DND-41 (cell line): ENCODE data around the gene SUN5.
A peak's percentile ranks its signal among the peaks of the same experiment; 100 is the strongest.
"Not testable (repeated sequence)": the region's sequence is repeated elsewhere in the genome, so short reads cannot be mapped to it uniquely, and the experiment has no call there.

Experiments
- ATAC-seq: fragments of 200-7000 bp; cut with Tn5 transposase; 3 replicates; pipeline ENCODE4 v1.9.1; 2021; ENCODE audit warnings: low read depth; ENCODE audit not compliant: insufficient read depth
- DNase-seq: peaks from one replicate; pipeline ENCODE4 v3.0.0-alpha.2; 2020
- H2AFZ ChIP-seq: 2 replicates; pipeline ENCODE4 v1.6.0; 2012; ENCODE audit warnings: low read depth, low read length
- H3K27ac ChIP-seq: 2 replicates; pipeline ENCODE4 v1.5.1; 2012; ENCODE audit warnings: low read length, inconsistent platforms
- H3K27me3 ChIP-seq: fragments of 200-600 bp; sonication (generic); 2 replicates; pipeline ENCODE4 v1.6.0; 2012; ENCODE audit warnings: low read length, mild to moderate bottlenecking, inconsistent platforms; ENCODE audit not compliant: insufficient read depth, poor library complexity
- H3K36me3 ChIP-seq: 2 replicates; pipeline ENCODE4 v1.5.1; 2012; ENCODE audit warnings: low read length, inconsistent platforms; ENCODE audit not compliant: insufficient read depth
- H3K4me1 ChIP-seq: 2 replicates; pipeline ENCODE4 v1.5.1; 2012; ENCODE audit warnings: mild to moderate bottlenecking, low read length; ENCODE audit not compliant: insufficient read depth
- H3K4me2 ChIP-seq: 2 replicates; pipeline ENCODE4 v1.6.0; 2012; ENCODE audit warnings: mild to moderate bottlenecking, moderate library complexity, low read length, inconsistent platforms; ENCODE audit not compliant: insufficient read depth
- H3K4me3 ChIP-seq, 2 experiments: fragments of 200-600 bp in 1 of 2; shearing (Covaris generic) in 1 of 2; 2 replicates each; pipeline ENCODE4 v1.5.1; 2012 to 2016; ENCODE audit warnings: inconsistent platforms in 2 of 2, low read length in 2 of 2, mild to moderate bottlenecking in 2 of 2, low read depth in 1 of 2, moderate library complexity in 1 of 2
- H3K79me2 ChIP-seq: 2 replicates; pipeline ENCODE4 v1.6.0; 2012; ENCODE audit warnings: low read length, inconsistent platforms; ENCODE audit not compliant: insufficient read depth
- H3K9ac ChIP-seq: 2 replicates; pipeline ENCODE4 v1.6.0; 2012; ENCODE audit warnings: low read depth, mild to moderate bottlenecking, inconsistent platforms, low read length, moderate library complexity
- H3K9me3 ChIP-seq: 2 replicates; pipeline ENCODE4 v1.5.1; 2012; ENCODE audit warnings: low read length, moderate library complexity, mild to moderate bottlenecking, inconsistent platforms; ENCODE audit not compliant: insufficient read depth, severe bottlenecking
- H4K20me1 ChIP-seq: 2 replicates; pipeline ENCODE4 v1.6.0; 2012; ENCODE audit warnings: low read length; ENCODE audit not compliant: insufficient read depth
- CTCF ChIP-seq: IDR thresholded peaks from 2 replicates; pipeline ENCODE4 v1.5.1; 2012; ENCODE audit warnings: borderline replicate concordance, low read length, moderate library complexity, mild to moderate bottlenecking; ENCODE audit not compliant: poor library complexity, severe bottlenecking; ENCODE audit errors: extremely low read depth
- EZH2 ChIP-seq: IDR thresholded peaks from 3 replicates; pipeline ENCODE4 v1.6.1; 2012; ENCODE audit warnings: borderline replicate concordance, low read depth, mild to moderate bottlenecking, moderate library complexity, low read length, inconsistent platforms; ENCODE audit not compliant: severe bottlenecking

SUN5 gene

GRCh38 chr20:32976746-32977145, 27.5 kb downstream of the SUN5 start:
- Histone ChIP-seq H3K36me3 (no peaks in the 10 kb centered on the region), H3K4me3 (0 out of 4 replicates have a peak overlapping the region, but pooled peaks of 1 of the 2 experiments have one; percentile 3), H3K4me2 (no peak overlapping the region; the same call in 1 of the 2 replicates), H4K20me1 (no peaks in the 10 kb centered on the region), H2AFZ (peak overlapping the region; percentile 41), H3K27ac (peak overlapping the region; percentile 90), H3K27me3 (no peaks in the 10 kb centered on the region), H3K9me3 (peaks cover 12% of the 10 kb centered on the region), H3K9ac (peak overlapping the region; percentile 30; the same call in 1 of the 2 replicates), H3K79me2 (no peaks in the 10 kb centered on the region), H3K4me1 (peaks cover 52% of the 10 kb centered on the region)
- ATAC-seq (peak; percentile 39), DNase-seq (peak; percentile 85)
- TF ChIP-seq CTCF (no peak), EZH2 (no peak)

- Histone ChIP-seq H3K9ac (peak overlapping the region; percentile 11; the same call in 1 of the 2 replicates), H4K20me1 (no peaks in the 10 kb centered on the region), H3K79me2 (no peaks in the 10 kb centered on the region), H3K4me3 (peak overlapping the region in 1 of 2 experiments; percentile 21; a peak in 2 of 4 replicates), H3K4me2 (no peak overlapping the region), H3K27me3 (no peaks in the 10 kb centered on the region), H3K9me3 (peaks cover 12% of the 10 kb centered on the region), H3K36me3 (no peaks in the 10 kb centered on the region), H3K4me1 (peaks cover 59% of the 10 kb centered on the region), H2AFZ (no peak overlapping the region), H3K27ac (peak overlapping the region; percentile 90)
- DNase-seq (peak; percentile 2), ATAC-seq (no peak)
- no peak for TF ChIP-seq CTCF
These were observed 28.2 kb downstream of the SUN5 start for GRCh38 chr20:32975698-32976674.

GRCh38 chr20:32975121-32975520, 29.1 kb downstream of the SUN5 start:
- H3K4me1 ChIP-seq, result peaks cover 68% of the 10 kb centered on the region
- not testable (repeated sequence) for ATAC-seq, H3K27me3 ChIP-seq, H3K36me3 ChIP-seq, H3K4me3 ChIP-seq, H3K4me2 ChIP-seq, H4K20me1 ChIP-seq, H2AFZ ChIP-seq, H3K9ac ChIP-seq, H3K79me2 ChIP-seq
- peak; percentile 3 for DNase-seq
- peak overlapping the region; percentile 16; the same call in 1 of the 2 replicates for H3K27ac ChIP-seq
- peaks cover 12% of the 10 kb centered on the region for H3K9me3 ChIP-seq

- peak; percentile 7 for DNase-seq
- Histone ChIP-seq H3K4me1 (peaks cover 75% of the 10 kb centered on the region), H3K27ac (peak overlapping the region; percentile 83), H3K9me3 (peaks cover 12% of the 10 kb centered on the region)
- not testable (repeated sequence) for H4K20me1 ChIP-seq, H3K4me2 ChIP-seq, H3K4me3 ChIP-seq, ATAC-seq, H3K79me2 ChIP-seq, H2AFZ ChIP-seq, H3K9ac ChIP-seq, H3K27me3 ChIP-seq, H3K36me3 ChIP-seq
These were observed 29.8 kb downstream of the SUN5 start for GRCh38 chr20:32974204-32975064.
